SK-N-SH treated with all-trans-retinoic acid at 6 μM for 48 hours (cell line): ENCODE data around the gene KIRREL2.

Experiments
- ARNTL ChIP-seq: fragments of 450-650 bp; formaldehyde crosslinking; IDR thresholded peaks from 2 replicates; pipeline ENCODE4 v1.5.0; 2020; ENCODE audit warnings: low read depth, mild to moderate bottlenecking, moderate library complexity, borderline replicate concordance
- PPARA ChIP-seq: fragments of 250-450 bp; sonication (Bioruptor Pico); IDR thresholded peaks from 2 replicates; pipeline ENCODE4 v1.5.0; 2020; ENCODE audit warnings: mild to moderate bottlenecking, borderline replicate concordance
- RARB ChIP-seq: fragments of 250-450 bp; sonication (Bioruptor Pico); IDR thresholded peaks from 2 replicates; pipeline ENCODE4 v1.8.0; 2021; ENCODE audit warnings: mild to moderate bottlenecking, moderate library complexity
- ZFP30 ChIP-seq: fragments of 450-650 bp; formaldehyde crosslinking; IDR thresholded peaks from 2 replicates; pipeline ENCODE4 v1.5.0; 2022; ENCODE audit warnings: mild to moderate bottlenecking, moderate library complexity
- ZNF565 ChIP-seq: fragments of 450-650 bp; formaldehyde crosslinking; conservative IDR thresholded peaks from 2 replicates; pipeline ENCODE4 v1.5.0; 2020; ENCODE audit warnings: low read depth, mild to moderate bottlenecking, moderate library complexity
- TF ChIP-seq, protein P1 (sequence below): fragments of 250-450 bp; sonication (Bioruptor Pico); IDR thresholded peaks from 2 replicates; pipeline ENCODE4 v1.5.1; 2021; ENCODE audit warnings: mild to moderate bottlenecking, moderate library complexity

DNA sequence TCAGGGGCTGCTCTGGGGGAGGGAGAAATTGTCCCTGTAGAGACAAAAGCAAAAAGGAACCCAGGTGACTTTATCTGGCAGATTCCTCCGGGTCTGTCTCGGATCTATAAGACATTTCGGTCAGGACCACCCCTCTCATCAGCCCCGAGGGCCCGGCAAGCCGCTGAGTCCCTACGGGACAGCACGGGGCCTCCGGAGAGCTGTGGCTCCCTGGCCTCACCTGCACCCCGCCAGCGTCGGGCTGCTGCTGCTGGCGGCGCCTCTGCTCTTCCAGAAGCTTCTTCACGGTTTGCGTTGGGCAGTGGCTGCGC lies 41.7 kb downstream of the KIRREL2 start:
- TF ChIP-seq, protein P1, sequence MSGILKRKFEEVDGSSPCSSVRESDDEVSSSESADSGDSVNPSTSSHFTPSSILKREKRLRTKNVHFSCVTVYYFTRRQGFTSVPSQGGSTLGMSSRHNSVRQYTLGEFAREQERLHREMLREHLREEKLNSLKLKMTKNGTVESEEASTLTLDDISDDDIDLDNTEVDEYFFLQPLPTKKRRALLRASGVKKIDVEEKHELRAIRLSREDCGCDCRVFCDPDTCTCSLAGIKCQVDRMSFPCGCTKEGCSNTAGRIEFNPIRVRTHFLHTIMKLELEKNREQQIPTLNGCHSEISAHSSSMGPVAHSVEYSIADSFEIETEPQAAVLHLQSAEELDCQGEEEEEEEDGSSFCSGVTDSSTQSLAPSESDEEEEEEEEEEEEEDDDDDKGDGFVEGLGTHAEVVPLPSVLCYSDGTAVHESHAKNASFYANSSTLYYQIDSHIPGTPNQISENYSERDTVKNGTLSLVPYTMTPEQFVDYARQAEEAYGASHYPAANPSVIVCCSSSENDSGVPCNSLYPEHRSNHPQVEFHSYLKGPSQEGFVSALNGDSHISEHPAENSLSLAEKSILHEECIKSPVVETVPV (CRISPR knock-in tag) = no peak
- no peak for TF ChIP-seq ARNTL (CRISPR knock-in tag)
- TF ChIP-seq ZNF565 (CRISPR knock-in tag) = no peak
- TF ChIP-seq ZFP30 (CRISPR knock-in tag) = no peak
- no peak for TF ChIP-seq PPARA (CRISPR knock-in tag)
- TF ChIP-seq RARB = no peak
